GM21723 (cell line): ENCODE data around the gene SURF4.

Source experiments
- ATAC-seq: cut with Tn5 transposase; IDR thresholded peaks from one replicate; pipeline ENCODE4 v1.9.1; 2021; ENCODE audit warnings: mild to moderate bottlenecking, moderate library complexity; ENCODE audit not compliant: unreplicated experiment

The SURF4 gene

GRCh38 chr9:133353548-133353947 is 22.3 kb downstream of the SURF4 start:
- no peak for ATAC-seq

DNA sequence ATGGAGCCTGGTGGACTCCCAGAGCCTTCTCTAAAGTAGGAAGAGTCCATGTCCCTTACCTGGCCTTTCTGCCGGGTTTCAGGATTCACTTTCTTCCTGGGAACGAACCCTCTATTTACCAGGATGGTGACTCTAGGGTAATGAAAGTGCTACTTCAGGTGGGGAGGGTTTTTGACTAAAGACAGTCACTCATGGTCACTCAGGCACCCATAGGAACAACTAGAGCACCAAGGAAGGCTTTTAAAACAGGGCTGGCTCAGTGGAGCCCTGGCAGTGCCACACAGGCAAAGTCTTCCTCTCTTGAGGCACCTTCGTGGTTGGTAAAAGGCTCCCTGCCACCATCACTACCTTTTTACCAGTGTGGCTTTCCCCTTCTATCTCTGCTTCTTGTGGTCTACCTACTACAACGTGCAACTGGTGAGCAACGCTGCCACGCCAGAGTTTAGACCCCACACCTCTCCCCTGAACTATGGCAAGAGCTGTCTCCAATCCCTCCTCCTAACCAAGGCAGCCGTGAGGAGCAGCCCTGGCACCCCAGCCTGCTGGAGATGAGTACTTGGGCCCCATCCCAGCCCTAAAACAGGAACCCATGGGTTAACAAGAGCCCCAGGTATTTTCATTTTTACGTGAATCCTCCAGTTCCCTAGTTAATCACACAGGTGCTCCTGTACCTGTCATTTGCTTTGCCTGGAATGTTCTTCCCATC is 23.1 kb downstream of the SURF4 start:
- no peak for ATAC-seq

DNA sequence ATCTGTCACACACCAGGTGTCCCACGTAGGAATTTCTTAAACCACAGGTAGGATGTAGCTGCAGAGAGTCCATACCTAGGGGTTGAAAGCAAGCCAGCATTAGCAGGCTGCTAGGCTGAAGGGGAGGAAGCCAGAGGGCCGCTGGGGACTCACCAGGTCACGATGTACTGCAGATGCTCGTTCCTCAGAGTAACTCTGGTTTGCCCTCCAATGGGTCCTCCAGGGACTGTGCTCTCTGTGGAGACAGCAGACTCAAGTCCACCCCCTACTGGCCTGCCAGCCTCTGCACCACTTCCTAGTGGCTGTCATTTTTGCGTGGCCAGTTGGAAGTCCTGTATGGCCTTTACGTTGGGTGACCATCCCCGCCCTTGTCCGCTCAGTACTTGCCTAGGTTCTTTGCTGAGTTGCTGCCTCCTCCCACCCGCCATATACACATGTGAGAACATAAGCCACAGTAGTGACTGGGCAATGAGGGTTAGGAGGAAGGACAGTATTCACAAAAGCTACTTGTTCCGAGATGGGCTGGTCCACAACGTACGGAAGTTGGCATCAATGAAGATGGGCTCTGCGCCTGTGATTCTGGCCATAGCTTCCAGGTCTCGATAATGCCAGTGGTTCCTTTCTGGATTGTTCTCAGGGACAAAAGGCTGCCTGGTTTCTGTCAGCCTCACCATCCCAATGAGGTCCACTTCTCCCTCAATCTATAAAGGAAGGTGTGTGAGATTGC is 23.8 kb downstream of the SURF4 start:
- ATAC-seq, result no peak

GRCh38 chr9:133351526-133351907 is 24.3 kb downstream of the SURF4 start:
- ATAC-seq, result no peak

DNA sequence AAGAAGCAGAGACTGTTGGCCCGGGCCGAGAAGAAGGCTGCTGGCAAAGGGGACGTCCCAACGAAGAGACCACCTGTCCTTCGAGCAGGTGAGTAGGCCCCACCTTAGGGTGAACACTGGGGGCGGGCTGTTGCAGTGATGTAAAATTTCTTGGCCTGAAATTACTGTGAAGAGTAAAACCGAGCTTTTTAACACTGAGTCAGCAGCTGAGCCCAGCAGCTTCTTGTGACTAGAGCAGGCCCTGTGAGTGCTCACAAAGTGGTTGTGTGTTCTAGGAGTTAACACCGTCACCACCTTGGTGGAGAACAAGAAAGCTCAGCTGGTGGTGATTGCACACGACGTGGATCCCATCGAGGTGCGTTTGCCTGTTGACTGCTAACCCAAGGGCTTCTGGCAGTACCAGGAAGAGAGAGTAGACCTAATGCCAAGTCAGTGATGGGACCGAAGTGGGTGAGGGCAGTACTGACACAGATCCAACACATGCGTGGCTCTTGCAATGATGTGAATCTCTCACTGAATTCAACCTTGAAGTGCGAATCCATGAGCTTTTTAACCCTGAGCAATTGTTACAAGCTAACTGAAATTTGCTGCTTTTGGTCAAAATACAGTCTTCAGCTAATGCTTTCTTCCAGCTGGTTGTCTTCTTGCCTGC is 25.8 kb downstream of the SURF4 start:
- ATAC-seq, result no peak

DNA sequence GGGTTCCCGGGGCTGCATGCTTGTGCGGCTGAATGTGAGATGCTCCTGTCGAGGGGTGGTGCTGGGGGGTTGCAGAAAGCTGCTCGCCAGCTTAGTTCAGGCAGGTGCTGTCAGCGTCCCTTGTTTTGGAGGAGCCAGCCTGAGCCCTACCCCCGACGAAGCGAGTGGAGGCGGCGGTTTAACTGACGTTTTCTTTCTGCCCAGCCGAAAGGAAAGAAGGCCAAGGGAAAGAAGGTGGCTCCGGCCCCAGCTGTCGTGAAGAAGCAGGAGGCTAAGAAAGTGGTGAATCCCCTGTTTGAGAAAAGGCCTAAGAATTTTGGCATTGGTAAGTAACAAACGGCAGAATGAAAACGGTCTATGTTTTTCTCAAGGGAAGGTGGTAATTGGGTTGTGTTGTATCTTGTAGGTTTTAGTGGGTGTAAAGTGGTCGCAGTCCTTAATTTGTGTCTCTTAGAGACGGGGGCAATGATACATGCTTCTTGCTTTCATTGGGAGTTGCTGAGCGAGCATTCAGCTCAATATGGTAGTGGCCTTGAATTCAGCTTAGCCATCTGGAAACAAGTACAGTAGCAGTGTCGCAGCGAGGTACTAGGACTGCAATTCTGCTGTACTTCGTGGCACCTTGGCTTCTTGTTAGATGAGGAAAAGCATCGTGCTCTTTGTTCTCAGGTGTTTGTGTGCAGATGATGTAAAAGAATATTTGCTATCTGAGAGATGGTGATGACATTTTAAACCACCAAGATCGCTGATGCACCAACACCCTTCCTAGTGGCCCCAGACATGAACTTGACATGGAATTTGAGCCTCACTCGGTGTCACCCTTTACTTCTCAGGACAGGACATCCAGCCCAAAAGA is 26.9 kb downstream of the SURF4 start:
- no peak for ATAC-seq

DNA sequence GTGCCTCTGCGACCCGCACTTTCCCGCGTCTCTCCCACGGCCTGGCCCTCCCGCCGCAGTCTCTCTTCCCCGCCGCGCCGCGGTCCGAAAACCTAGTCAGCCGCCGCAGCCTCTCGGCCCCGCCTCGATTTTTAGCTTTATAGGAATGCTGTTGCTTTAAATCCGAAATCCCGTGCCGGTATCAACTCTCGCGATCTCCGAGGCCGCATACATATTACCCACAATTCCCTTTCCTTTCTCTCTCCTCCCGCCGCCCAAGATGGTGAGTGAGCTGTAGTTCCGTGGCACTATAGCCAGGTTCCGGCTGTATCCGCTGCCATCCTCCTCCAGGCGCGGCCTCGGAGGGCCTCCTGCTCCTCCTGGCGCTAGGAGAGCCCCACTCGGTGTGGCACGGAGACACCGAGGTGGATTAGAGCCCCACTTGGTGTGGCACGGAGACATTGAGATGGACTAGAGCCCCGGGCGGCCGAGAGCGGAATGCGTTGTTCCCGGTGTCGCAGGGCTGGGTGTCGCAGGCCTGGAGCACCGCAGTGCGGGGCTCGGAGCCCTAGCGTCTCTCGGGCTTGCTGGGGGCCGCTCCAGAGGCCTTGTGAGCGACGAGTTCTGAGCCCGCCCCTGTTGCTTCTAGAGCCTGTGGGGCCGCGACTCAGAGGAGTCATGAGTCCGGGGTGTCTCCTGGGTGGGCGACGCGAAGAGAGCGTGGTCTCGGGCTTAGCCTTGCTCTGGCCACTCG is 27.7 kb downstream of the SURF4 start, which contains the start of the genes MED22 and RPL7A:
MED22 (minus strand) TSS at position 147 of the 733 bp plus-strand sequence. CDS start 1,469 bp downstream, outside the sequence.
RPL7A (plus strand) TSS at position 234 of the 733 bp plus-strand sequence; CDS start at position 260, 26 bp downstream.
- peak; percentile 68 for ATAC-seq

DNA sequence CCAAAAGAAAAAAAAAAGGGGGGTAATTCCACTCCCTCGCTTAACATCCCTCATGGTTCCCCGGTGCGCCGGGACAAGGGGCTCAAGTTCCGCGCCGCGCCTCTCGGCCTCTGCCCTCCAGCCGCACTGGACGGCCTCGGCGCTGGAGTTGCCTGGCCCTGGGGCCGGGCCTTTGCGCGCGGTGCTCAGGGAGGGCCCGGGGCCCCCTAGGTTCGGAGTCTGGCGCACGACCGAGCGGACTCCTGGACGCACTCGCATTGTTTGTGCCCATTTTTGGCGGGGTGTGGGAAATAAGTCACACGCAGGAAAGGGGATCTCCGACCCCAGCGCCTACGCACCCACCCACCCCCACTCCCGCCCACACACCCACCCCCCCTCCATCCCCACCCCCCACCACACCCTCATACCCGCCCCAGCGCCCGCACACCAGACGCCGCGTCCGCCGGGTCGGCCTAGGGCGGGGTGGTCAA is 28.3 kb downstream of the SURF4 start:
- peak; percentile 28 for ATAC-seq

DNA sequence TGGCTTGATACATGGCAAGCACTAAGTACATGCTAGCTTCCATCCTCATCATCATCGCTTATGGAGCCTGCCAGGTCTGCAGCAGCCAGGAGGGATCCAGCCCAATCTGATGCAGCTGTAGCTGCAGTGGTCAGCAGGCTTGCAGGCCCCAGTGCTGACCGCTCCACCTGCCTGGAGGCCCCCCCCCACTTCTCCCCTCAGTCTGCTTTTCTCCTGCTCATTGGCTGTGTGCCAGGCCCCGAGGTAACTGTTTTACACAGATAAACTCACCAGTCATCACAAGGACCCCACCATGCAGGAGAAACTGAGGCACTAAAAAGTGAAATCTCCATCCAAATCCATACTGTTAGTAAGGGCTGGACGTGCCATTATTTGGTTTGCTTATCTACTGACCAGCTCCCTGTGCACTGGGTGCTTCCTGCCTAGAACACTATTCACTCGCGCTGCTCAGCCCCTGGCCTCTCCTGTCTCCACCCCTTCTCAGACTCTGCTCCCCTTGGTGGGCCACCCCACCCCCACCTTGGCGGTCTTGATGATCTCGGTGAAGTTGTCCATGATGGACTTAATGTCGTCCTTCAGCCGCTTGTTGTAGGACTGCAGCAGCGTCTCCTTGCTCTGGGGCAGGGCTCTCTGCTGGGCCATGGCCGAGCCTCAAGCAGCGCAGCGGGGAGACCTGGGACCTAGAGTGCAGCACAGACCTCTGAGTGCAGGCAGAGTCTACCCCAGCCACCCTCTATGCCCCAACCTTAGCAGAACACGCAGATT is 29.7 kb downstream of the SURF4 start:
- no peak for ATAC-seq

DNA sequence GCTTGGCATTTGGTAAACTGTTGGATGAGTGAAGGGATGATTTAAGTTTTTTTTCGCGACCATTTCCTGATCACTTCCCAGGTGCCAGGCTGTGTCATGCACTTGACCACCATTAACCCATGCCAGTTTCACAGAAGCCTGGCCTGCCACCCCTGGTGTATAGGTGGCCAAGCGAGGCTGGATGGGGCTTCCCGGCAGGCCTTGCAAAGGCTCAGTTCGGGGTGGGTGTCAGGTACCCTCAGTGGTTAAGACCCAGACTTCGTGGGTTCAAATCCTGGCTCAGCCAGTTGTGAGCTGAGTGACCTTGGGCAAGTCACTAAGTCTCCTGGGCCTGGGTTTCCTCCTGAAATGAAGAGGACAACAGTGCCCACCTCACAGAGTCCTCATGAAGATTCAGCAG is 30.3 kb downstream of the SURF4 start:
- no peak for ATAC-seq

DNA sequence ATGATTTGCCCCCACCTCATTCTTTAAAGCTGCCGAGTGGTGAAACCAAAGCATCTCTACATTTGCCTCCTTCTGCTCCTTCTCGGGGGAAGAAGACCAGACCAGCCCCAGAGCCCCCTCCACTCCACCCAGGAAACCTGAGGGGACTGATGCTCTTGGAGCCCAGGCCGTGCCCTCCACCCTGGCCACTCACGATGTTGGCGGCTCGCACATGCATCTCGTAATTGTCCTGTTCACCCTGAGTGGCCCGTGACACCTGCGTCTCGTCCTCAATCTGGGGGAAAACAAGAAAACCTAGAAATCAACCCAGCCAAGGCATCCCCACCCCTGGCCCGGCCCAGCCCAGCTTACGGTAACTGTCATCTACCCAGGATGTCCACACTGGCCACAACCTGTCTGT is 30.9 kb downstream of the SURF4 start:
- no peak for ATAC-seq

DNA sequence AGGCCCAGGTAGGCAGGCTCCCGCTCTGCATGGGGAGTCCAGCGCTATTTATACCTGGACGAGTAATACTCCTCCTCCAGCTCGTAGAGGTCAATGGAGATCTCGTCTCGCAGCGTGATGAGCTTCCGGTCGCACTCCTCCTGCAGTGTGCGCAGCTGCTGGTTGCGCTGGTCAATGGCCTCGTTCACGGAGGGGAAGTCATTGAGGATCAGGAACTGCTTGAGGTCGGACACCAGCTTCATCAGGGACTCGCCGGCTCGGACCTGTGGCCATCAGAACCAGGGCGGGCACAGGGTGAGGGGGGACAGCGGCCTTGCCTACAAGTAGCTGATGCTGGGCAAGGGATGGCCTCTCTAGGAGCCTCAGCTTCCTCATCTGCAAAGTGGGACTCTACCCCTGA is 31.8 kb downstream of the SURF4 start:
- ATAC-seq, result no peak

DNA sequence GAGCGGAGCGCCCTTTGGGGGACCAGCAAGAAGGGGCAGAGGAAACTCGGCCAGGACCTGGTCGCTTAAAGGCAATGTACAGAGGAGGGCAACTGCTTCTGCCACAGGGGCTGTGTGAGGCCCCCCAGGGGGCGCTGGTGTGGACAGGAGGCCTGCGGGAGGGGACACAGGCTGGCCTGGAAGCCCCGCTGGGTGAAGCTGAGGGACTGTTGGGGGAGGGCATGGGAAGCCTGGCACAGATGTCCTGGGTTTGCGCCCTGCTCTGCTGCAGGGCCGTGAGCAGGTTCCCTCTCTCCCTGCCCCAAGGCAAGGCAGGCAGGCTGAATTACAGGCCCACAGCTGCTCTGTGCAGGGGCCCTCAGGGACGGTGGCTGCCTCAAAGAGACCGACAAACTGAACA is 33.3 kb downstream of the SURF4 start:
- no peak for ATAC-seq

- ATAC-seq, result no peak
These were observed 33.8 kb downstream of the SURF4 start for GRCh38 chr9:133342069-133342406.

DNA sequence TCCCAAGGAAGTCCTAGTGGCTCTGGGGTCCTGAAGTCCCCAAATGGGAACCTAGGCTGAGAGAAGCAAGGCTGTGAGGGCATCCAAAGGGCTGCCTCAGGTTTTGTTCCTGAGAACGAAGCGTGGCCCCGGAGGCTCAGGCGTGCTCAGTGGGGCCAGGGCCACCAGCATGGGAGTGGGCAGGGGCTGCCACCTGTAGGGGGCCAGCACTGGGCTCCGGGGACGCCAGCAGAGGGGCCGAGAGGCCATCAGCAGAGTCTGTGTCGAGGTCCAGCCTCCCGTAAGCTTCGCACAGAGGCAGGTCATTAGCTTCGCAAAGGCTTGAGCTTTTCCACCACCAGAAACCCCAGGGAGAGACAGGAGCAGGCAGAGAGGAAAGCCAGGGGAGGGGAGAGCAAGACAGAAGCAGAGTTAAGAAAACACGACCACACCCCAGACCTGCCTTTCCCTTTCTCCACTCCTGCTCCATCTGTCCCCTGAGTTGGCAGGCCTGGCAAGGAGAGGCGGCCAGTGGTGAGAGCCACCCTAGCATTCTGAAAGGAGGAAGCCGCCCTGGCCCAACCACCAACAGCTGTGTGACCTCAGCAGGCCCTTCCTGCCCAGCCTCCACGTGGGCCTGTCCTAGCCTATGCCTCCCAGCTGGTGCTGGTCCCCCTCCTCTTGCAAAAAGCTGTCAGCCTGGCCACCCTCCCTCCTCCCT is 34.3 kb downstream of the SURF4 start:
- no peak for ATAC-seq

DNA sequence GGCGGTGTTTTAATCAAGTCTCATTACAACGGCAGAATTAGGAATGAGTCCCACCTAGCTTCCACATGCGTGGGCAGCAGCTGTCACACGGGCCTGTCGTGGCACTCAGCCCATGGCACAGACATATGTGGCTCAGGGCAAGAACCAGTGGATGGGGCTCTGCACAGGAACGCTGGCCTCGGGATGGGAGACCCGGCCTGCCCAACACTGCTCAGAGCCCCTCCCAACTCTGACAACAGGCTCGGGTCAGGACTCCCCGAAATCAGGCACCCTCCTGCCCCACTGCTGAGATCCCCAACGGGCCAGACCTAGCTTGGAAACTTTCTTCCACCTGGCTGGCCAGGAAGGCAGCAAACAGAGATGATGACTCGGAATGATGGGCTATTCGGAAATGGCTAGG is 34.9 kb downstream of the SURF4 start:
- ATAC-seq, result no peak

GRCh38 chr9:133340256-133340655 is 35.6 kb downstream of the SURF4 start:
- ATAC-seq, result no peak

DNA sequence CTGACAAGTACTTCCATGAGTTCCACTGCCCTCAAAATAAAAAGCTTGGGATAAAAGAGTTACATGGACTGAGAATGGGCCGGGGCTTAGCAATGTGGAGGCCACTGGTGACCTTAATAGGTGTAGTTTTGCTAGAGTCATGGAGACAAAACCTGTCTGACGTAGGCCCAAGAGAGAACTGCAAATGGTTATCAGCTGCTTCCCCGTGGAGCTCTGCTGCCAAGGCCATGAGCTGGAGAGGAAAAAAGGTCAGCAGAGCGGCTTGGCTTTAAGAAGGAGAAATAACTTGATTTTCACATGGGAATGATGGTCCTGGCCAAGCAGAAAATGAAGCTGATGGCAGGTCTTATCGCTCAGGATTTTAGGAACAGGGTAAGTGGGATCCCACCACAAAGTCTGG is 36.2 kb downstream of the SURF4 start:
- ATAC-seq, result no peak
